ENCODE data around the gene COX6B1. TPM values are rescaled to one million over a fixed set of nuclear protein-coding genes. Genes with fewer than 3 reads are reported as not detected.
"Not testable (repeated sequence)": the region's sequence is repeated elsewhere in the genome, so short reads cannot be mapped to it uniquely, and the experiment has no call there.

COX6B1 gene
- 300 TPM for polyA plus RNA-seq (ENCODE audit: insufficient read length)
- long read RNA-seq, donor 1, transcript COX6B1-201 (4 exons, 667 nt), result major isoform, 541 of 663 reads
- long read RNA-seq, donor 1, partial matches to known transcripts, result 109 of 663 reads
- long read RNA-seq, donor 1, other reads (novel, unspliced or antisense), result 13 of 663 reads
- long read RNA-seq, donor 2, transcript COX6B1-201 (4 exons, 667 nt), result major isoform, 359 of 422 reads
- long read RNA-seq, donor 2, partial matches to known transcripts, result 54 of 422 reads
- long read RNA-seq, donor 2, other reads (novel, unspliced or antisense), result 8 of 422 reads
- long read RNA-seq, donor 3, transcript COX6B1-201 (4 exons, 667 nt), result major isoform, 440 of 525 reads
- long read RNA-seq, donor 3, partial matches to known transcripts, result 65 of 525 reads
- long read RNA-seq, donor 3, other reads (novel, unspliced or antisense), result 20 of 525 reads
- long read RNA-seq, donor 4, transcript COX6B1-201 (4 exons, 667 nt), result major isoform, 112 of 138 reads
- long read RNA-seq, donor 4, partial matches to known transcripts, result 26 of 138 reads
- long read RNA-seq, donor 4, other reads (novel, unspliced or antisense), result 0 of 138 reads
- long read RNA-seq, donor 5, transcript COX6B1-201 (4 exons, 667 nt), result major isoform, 987 of 1,155 reads
- long read RNA-seq, donor 5, partial matches to known transcripts, result 132 of 1,155 reads
- long read RNA-seq, donor 5, other reads (novel, unspliced or antisense), result 35 of 1,155 reads
- long read RNA-seq, donor 6, transcript COX6B1-201 (4 exons, 667 nt), result major isoform, 528 of 645 reads
- long read RNA-seq, donor 6, partial matches to known transcripts, result 86 of 645 reads
- long read RNA-seq, donor 6, other reads (novel, unspliced or antisense), result 31 of 645 reads
- long read RNA-seq, donor 7, transcript COX6B1-201 (4 exons, 667 nt), result major isoform, 724 of 846 reads
- long read RNA-seq, donor 7, partial matches to known transcripts, result 103 of 846 reads
- long read RNA-seq, donor 7, other reads (novel, unspliced or antisense), result 18 of 846 reads
- long read RNA-seq, donor 8, transcript COX6B1-201 (4 exons, 667 nt), result major isoform, 194 of 219 reads
- long read RNA-seq, donor 8, partial matches to known transcripts, result 25 of 219 reads
- long read RNA-seq, donor 8, other reads (novel, unspliced or antisense), result 0 of 219 reads

DNA sequence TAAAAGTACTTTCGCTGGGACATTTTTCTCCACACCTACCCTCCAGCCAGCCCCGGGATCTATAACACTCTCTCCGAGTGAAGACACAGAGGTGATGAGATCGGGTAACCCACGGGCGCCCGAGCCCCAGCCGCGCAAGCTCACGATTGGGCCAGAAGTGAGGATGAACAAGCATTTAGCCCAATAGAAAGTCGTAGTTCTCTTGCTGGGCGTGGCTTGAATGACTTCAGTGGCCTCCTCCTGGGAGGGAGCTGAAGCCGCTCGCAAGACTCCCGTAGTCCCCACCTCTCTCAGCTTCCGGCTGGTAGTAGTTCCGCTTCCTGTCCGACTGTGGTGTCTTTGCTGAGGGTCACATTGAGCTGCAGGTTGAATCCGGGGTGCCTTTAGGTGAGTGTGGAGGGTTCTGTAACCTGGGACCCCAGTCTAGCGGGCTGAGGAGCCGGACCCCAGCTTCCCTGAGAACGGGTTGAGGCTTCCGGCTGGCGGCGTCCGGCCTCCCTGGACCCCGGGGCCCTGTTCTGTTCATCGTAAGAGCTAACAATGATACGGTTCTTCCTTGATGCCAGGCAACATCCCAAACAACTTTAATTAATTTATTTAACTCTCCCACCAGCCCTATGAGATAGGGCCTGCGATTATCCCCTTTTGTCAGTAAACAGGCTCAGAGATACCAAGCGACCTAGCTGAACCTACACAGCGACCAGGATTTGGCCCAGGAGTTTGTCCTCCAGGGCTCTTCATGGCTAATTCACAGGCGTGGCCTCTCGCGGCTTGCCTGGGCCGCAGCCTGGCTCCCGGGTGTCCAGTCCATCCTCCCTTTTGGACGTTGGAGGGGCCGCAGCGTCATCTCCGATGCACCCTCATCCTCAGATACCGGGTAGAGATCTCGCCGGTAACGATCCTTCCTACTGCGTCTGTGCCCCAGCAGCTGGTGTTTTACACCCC is at the start of gene COX6B1:
Gene COX6B1, plus strand, starts transcription at position 307 of the 945 bp plus-strand sequence. CDS start 2,921 bp downstream, outside the sequence.
- peak; percentile 96 for DNase-seq

DNA sequence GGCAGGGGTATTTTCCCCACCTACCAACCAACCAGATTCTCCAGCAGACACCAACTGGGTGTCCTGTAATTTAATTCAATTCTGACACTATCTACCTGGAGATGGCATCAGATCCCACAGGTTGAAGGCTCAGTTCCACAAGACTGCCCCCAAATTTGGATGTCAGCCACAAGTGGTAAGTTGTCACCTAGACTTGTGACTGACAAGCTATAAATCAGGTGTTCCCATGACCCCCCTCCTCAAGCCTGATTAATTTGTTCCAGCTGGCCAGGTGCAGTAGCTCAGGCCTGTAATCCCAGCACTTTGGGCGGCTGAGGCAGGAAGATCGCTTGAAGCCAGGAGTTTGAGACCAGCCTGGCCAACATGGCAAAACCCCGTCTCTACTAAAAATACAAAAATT is 46.2 kb upstream of the COX6B1 start:
- DNase-seq, result no peak

DNA sequence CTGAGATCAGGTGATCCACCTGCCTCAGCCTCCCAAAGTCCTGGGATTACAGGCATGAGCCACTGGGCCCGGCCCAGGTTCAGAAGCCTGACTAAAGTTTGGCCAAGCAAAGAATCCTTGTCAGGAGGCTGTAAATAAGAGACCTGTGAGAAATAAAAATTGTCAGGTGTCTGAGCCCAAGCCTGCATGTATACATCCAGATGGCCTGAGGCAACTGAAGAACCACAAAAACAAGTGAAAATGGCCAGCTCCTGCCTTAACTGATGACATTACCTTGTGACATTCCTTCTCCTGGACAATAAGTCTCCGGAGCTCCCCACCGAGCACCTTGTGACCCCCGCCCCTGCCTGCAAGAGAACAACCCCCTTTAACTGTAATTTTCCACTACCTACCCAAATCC is 43.7 kb upstream of the COX6B1 start:
- DNase-seq, result not testable (repeated sequence)

- DNase-seq, result not testable (repeated sequence)
These were observed 41.0 kb upstream of the COX6B1 start for GRCh38 chr19:35607170-35607569.

DNA sequence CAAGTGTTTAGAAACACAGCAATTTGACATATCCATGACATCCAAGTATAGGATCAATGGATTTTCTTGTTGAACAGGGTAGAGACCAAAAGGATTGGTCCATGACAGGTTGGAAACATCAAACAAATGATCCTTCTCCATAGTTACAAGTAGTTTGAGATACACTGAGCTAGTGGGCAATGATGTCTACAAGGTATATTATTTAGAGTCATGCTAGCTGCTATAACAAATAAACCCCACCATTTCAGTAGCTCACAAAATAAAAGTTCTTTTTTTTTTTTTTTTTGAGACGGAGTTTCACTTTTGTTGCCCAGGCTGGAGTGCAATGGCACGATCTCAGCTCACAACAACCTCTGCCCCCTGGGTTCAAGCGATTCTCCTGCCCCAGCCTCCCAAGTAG is 40.5 kb upstream of the COX6B1 start:
- DNase-seq, result no peak

DNA sequence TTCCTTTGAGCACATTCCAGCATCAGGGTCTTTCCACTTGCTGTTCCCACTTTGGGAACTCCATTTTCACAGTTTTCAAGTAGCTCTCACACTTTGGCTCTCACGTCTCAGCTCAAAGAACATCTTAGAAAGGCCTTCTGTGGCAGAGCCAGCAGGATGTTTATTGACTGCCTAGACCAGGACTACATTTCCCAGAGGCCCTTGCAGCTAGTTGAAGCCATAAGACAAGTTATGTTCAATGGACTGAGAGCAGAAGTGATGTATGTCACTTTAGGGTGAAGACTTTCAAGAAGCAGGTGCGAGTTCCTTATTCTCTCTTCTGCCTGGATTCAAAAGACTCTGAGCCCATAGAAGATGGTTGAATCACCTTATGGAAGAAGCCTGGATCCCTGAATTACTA is 39.9 kb upstream of the COX6B1 start:
- DNase-seq, result no peak

- no peak for DNase-seq
These were observed 38.2 kb upstream of the COX6B1 start for GRCh38 chr19:35609851-35610353.

DNA sequence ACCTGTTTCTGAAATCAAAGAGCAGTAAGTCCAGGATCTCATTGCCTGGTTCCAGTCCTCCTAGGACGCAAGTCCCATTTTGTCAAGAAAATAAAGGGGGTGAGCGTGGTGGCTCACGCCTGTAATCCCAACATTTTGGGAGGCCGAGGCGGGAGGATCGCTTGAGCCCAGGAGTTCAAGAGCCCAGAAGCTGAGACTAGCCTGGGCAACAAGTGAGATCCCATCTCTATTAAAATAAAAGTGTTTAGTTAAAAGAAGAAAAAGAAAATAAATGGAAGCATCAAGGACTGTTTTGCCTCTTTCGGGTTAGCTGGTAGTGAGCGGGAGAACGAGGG is 35.9 kb upstream of the COX6B1 start:
- DNase-seq, result no peak

DNA sequence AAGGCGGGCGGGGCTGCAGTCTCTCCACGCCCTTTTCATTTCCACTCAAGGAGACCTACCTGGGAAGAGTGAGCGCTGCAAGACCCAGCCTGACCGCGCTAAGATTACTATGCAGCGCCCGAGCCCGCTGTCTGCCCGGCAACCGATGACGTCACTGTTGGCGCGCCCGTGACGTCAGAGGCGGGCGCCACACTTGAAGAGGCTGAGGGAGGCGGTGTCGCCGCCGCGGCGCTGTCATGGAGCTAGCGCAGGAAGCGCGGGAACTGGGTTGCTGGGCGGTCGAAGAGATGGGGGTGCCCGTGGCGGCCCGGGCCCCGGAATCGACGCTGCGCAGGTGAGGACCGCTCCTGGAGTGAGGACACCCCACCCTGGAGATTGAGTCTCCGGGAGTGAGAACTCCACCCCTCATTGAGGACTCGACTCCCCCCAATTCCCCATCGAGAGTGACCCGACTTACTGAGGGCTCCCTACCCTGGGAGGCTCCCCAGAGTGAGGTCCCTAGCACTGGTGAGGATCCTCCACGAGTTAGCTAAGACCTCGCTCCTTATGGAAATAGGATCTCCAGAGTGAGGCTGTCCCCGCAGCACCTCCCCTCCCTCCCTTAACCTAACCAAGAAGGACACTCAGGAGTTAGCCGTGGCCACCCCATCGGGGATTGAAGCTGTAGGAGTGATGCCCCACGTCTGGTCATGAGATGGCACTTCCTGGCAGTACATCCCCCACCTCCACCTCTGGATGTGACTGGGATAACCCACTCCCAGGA is 35.4 kb upstream of the COX6B1 start, which contains the start of gene HAUS5:
Gene HAUS5, plus strand, starts transcription at position 177 of the 763 bp plus-strand sequence. Its CDS starts 60 bp downstream, at position 237.
- DNase-seq, result peak; percentile 94

DNA sequence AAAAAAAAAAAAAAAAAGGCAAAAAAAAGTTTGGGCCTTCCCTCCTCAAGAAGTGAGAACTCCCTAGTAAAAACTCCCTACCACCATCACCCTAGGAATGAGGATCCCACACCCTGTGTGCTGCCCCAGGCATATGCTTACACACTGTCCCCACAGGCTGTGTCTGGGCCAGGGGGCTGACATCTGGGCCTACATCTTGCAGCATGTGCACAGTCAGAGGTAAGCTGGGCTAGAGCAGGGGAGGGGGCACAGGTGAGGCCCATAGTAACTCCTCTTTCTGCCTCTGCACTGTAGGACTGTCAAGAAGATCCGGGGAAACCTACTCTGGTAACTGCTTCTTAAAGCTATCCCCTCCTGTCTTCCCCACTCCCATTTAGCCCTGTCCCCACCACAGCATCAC is 34.5 kb upstream of the COX6B1 start:
- DNase-seq, result no peak

DNA sequence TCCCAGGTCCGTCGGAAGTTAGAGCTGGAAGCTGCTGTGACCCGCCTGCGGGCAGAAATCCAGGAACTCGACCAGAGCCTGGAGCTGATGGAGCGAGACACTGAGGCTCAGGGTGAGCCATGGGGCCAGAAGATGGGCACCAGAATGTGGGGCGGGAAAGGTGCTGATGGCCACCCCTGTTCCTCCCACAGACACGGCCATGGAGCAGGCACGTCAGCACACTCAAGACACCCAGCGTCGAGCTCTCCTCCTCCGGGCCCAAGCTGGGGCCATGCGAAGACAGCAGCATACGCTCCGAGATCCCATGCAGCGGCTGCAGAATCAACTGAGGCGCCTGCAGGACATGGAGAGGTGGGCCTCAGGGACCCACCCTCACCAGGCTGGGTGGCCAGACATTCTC is 33.1 kb upstream of the COX6B1 start:
- DNase-seq, result no peak

DNA sequence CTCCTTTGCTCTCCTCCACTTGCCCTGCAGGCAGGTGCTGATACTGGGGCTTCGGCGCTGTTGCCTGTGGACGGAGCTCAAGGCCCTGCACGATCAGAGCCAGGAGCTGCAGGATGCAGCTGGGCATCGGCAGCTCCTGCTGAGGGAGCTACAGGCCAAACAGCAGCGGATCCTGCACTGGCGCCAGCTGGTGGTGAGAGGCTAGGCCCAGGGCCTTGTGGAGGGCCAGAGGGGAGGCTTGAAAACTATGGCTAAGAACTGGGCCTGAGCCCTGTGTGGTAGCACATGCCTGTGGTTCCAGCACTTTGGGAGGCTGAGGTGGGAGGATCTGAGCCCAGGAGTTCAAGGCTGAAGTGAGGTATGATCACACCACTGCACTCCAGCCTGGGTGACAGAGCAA is 29.3 kb upstream of the COX6B1 start:
- no peak for DNase-seq

DNA sequence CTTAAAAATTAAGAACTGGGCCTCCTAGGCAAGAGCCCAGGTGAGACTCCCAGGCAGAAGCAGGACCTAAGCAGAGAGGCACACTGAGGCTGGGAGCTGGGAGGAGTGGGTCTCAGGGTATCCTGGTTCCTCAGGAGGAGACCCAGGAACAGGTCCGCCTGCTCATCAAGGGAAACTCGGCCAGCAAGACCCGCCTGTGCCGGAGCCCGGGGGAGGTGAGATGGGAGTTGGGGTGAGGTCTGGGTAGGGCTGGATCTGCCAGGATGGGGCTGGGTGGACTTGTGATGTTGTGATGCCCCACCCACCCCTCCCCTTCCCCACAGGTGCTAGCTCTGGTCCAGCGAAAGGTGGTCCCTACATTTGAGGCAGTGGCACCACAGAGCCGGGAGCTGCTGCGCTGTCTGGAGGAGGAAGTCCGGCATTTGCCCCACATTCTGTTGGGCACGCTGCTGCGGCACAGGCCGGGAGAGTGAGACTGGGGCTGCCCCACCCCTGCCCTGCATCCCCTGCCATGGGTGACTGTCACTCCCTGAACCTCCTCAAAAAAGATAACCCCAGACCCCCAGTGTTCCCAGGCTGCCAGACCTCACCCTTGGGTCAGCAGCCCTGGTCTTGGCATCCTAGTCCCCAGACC is 28.7 kb upstream of the COX6B1 start:
- no peak for DNase-seq

DNA sequence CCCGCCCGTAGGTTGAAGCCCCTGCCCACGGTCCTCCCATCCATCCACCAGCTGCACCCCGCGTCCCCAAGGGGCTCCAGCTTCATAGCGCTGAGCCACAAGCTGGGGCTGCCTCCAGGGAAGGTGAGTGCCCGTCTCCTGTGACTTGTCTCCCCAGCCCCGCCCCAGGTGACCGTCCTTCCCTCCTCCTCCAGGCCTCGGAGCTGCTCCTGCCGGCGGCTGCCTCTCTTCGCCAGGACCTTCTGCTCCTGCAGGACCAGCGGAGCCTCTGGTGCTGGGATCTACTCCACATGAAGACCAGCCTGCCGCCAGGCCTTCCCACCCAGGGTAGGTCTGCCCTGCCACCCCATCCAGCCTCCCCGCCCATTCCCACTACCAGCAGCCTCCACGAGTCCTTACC is 28.1 kb upstream of the COX6B1 start:
- DNase-seq, result no peak

DNA sequence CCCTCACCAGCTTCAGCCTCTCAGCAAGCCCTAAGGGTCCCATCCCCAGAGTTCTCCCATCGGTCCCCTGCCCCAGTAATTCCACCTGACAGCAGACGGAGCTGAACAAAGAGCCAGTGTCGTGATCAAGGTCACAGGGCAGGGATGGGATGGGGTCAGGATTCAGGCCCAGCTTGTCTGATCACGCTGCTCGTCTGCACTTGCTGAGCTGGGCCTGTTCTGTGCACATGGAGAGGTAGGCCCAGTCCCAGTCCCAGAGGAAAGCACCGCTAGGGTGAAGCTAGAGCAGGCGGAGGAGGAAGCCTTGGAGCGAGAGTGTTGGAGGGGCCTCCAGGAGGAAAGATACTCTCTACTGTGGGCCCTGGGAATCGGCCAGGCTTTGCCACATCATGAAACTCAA is 26.4 kb upstream of the COX6B1 start:
- DNase-seq, result no peak

DNA sequence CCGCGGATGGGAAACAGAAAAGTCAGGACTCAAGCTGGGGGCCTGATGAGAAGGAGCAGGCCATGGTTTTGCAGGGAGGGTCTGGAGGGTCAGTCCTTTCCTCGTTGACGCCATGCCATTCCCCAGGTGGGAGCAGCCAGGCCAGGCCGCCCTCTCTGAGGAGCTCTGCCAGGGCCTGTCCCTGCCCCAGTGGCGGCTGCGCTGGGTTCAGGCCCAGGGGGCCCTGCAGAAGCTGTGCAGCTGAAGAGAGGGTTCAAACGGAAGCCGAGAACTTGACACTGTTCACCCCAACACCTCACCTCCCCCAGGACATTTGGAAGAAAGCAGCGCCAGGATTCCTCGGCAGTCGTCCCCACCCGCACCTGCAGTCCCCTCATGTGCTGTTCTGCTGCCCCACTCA is 25.4 kb upstream of the COX6B1 start:
- DNase-seq, result no peak

- no peak for DNase-seq
These were observed 24.7 kb upstream of the COX6B1 start for GRCh38 chr19:35623327-35624010.

DNA sequence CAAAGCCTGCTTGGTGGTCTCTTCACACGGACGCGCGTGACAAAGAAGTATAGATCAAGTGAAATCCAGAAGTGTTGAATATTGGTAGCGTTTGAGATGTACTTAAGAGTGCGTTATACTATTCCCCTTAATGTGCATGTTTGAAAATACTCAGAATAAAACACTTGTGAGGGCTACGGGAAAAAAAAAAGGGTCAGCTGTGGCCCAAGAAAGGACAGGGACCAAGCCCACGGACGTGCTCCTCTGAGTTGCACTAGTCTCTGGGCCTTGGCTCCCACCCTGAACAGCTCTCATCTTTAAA is 19.9 kb upstream of the COX6B1 start:
- no peak for DNase-seq

- peak; percentile 99 for DNase-seq
These were observed 19.4 kb upstream of the COX6B1 start, which contains the start of gene RBM42 for GRCh38 chr19:35628565-35629331. TSS of gene RBM42 (plus strand) at chr19:35629036. CDS start at chr19:35629154, 118 bp downstream.

Data from left kidney (tissue), 8 donors.